Measurements from ENCODE around the gene ERBB2.

Gene ERBB2

GRCh38 chr17:39769974-39770587 lies 70.2 kb downstream of the ERBB2 start:
- no peak for DNase-seq

GRCh38 chr17:39772415-39772814 lies 72.6 kb downstream of the ERBB2 start:
- DNase-seq = no peak

GRCh38 chr17:39772987-39773934 lies 73.4 kb downstream of the ERBB2 start:
- no peak for DNase-seq

- no peak for DNase-seq
These were observed 74.2 kb downstream of the ERBB2 start for GRCh38 chr17:39774047-39774446.

- no peak for DNase-seq
These were observed 75.2 kb downstream of the ERBB2 start for GRCh38 chr17:39775031-39775430.

GRCh38 chr17:39776252-39776651 lies 76.4 kb downstream of the ERBB2 start:
- no peak for DNase-seq

GRCh38 chr17:39777534-39778365 lies 77.9 kb downstream of the ERBB2 start:
- DNase-seq = no peak
